HG03135 (cell line): Measurements from ENCODE around the gene ATPAF2.

Experiments
- ATAC-seq: cut with Tn5 transposase; IDR thresholded peaks from one replicate; pipeline ENCODE4 v1.9.1; 2021; ENCODE audit warnings: mild to moderate bottlenecking, moderate library complexity; ENCODE audit not compliant: unreplicated experiment

ATPAF2 gene

GRCh38 chr17:17987901-17988300, 51.1 kb downstream of the ATPAF2 start:
- no peak for ATAC-seq

- no peak for ATAC-seq
Observed at GRCh38 chr17:17987187-17987896, 51.6 kb downstream of the ATPAF2 start.

- no peak for ATAC-seq
Observed at GRCh38 chr17:17985555-17985954, 53.4 kb downstream of the ATPAF2 start.

GRCh38 chr17:17985153-17985552, 53.8 kb downstream of the ATPAF2 start:
- ATAC-seq, result no peak

GRCh38 chr17:17983776-17984175, 55.2 kb downstream of the ATPAF2 start:
- ATAC-seq, result no peak

- ATAC-seq, result no peak
Observed at GRCh38 chr17:17983376-17983775, 55.6 kb downstream of the ATPAF2 start.

- ATAC-seq, result no peak
Observed at GRCh38 chr17:17982801-17983200, 56.2 kb downstream of the ATPAF2 start.

GRCh38 chr17:17981330-17981729, 57.6 kb downstream of the ATPAF2 start:
- ATAC-seq, result no peak

- ATAC-seq, result no peak
Observed at GRCh38 chr17:17979778-17980177, 59.2 kb downstream of the ATPAF2 start.

- ATAC-seq, result no peak
Observed at GRCh38 chr17:17978481-17979424, 60.2 kb downstream of the ATPAF2 start.

GRCh38 chr17:17976931-17977570, 61.9 kb downstream of the ATPAF2 start:
- ATAC-seq, result no peak

- no peak for ATAC-seq
Observed at GRCh38 chr17:17975436-17975835, 63.5 kb downstream of the ATPAF2 start.

- ATAC-seq, result no peak
Observed at GRCh38 chr17:17972952-17973254, 66.1 kb downstream of the ATPAF2 start.

- peak; percentile 92 for ATAC-seq
Observed at GRCh38 chr17:17972126-17972951, 66.6 kb downstream of the ATPAF2 start, which contains the start of the genes DRC3 and TOM1L2. DRC3 (plus strand) TSS chr17:17972862; CDS start chr17:17977599, 4,737 bp downstream. TOM1L2 (minus strand) TSS chr17:17972400; CDS start chr17:17972313, 87 bp downstream.

- no peak for ATAC-seq
Observed at GRCh38 chr17:17971431-17972125, 67.4 kb downstream of the ATPAF2 start.

GRCh38 chr17:17970699-17971430, 68.1 kb downstream of the ATPAF2 start:
- no peak for ATAC-seq
